Measurements from ENCODE around the gene NSL1.
"Not testable (repeated sequence)": the region's sequence is repeated elsewhere in the genome, so short reads cannot be mapped to it uniquely, and the experiment has no call there.

Gene NSL1, protein sequence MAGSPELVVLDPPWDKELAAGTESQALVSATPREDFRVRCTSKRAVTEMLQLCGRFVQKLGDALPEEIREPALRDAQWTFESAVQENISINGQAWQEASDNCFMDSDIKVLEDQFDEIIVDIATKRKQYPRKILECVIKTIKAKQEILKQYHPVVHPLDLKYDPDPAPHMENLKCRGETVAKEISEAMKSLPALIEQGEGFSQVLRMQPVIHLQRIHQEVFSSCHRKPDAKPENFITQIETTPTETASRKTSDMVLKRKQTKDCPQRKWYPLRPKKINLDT

DNA sequence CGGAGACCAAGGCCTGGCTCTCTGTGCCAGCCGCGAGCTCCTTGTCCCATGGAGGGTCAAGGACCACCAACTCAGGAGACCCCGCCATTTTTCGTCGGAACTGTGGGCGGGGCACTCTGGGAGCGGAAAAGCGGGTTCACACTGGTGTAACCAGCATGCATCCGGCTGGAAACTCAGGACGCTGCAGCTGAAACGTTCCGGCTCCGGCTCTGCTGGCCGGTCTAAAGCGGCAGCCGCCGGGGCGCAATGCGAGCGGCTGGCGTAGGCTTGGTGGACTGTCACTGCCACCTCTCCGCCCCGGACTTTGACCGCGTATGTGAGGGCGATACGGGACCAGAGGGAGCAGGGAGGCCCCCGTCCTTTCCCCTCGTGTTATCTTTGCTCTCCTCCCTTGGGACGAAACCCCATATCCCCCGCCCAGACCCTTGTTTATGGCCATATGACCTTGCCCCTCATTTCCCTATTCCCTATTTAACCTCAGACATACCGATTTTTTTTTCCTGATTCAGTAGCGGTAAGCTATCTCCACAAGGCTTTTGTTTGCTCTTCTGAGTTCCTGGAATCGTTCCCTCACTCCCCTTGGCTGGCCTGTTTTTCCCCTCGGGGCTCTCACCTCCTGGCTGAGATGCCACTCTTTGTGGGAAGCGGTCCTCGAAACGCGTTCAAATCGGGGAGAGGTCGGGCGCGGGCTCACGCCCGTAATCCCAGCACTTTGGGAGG lies at the start of gene NSL1, which contains the start of gene TATDN3:
NSL1 (minus strand) TSS at position 102 of the 720 bp plus-strand sequence; CDS start at position 88, 14 bp downstream.
TATDN3 (plus strand) TSS at position 219 of the 720 bp plus-strand sequence; CDS start at position 247, 28 bp downstream.
- DNase-seq (ENCODE audit: low read depth, low spot score) = peak; percentile 85

DNA sequence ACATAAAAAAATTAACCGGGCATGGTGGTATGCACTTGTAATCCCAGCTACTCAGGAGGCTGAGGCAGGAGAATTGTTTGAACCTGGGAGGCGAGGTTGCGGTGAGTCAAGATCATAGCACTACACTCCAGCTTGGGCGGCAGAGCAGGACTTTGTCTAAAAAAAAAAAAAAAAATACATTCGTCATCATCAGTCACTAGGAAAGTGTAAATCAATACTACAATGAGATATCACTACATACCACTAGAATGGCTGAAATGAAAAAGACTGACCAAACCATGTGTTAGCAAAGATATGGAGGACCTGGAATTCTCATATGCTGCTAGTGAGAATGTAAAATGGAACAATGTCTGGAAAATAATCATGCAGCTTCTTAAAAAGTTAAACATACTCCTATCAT lies 46.6 kb upstream of the NSL1 start:
- no peak for DNase-seq (ENCODE audit: low read depth, low spot score)

GRCh38 chr1:212833211-212834207 lies 41.9 kb upstream of the NSL1 start:
- DNase-seq (ENCODE audit: low read depth, low spot score) = not testable (repeated sequence)

- DNase-seq (ENCODE audit: low read depth, low spot score) = no peak
Observed at GRCh38 chr1:212828395-212828794, 36.8 kb upstream of the NSL1 start.

- DNase-seq (ENCODE audit: low read depth, low spot score) = no peak
Observed at GRCh38 chr1:212827831-212828278, 36.3 kb upstream of the NSL1 start.

- no peak for DNase-seq (ENCODE audit: low read depth, low spot score)
Observed at GRCh38 chr1:212827171-212827776, 35.7 kb upstream of the NSL1 start.

DNA sequence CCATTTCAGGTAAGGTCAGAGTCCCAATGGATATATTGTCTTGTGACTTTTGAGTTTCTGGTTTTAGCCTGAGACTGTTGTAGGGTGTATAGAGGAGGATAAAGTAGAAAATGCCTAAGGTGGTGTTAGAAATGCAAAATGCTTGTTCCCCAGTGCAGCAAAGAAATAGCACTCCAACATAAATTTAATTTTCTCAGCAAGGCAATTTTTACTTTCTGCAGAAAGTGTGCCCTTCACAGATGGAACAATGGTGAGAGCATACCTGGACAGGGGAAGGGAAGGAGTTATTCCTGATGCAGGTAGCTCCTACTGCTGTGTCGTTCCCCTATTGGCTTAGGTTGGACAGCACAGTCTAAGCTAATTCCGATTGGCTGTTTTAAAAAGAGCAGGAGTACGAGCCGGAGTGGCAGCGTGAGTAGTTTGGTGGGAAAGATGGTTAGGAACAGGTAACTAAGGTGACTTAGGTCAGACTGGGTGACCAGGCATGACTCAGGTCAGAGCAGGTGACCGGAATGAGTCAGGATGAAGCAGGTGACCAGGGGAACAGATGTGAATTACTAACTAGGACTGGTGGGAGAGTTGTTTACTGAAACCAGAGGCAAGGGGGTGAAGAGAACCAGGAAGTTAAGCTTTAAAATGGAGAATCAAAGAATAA lies 34.3 kb upstream of the NSL1 start:
- no peak for DNase-seq (ENCODE audit: low read depth, low spot score)

- DNase-seq (ENCODE audit: low read depth, low spot score) = no peak
Observed at GRCh38 chr1:212824201-212824600, 32.6 kb upstream of the NSL1 start.

DNA sequence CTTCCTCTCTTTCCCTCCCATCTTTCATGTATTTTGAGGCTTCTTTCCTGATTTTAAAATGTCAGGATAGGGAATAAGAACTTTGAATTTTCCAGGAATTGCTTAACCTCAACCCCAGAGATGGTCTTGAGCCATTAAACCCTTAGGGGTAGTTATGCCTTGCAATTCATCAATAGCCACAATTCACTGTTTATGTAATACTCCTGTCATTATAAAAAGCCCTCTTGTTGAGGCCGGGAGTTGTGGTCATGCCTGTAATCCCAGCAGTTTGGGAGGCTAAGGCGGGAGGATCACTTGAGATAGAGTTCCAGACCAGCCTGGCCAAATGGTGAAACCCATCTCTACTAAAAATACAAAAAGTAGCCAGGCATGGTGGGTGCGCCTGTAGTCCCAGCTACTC lies 31.4 kb upstream of the NSL1 start:
- DNase-seq (ENCODE audit: low read depth, low spot score) = no peak

DNA sequence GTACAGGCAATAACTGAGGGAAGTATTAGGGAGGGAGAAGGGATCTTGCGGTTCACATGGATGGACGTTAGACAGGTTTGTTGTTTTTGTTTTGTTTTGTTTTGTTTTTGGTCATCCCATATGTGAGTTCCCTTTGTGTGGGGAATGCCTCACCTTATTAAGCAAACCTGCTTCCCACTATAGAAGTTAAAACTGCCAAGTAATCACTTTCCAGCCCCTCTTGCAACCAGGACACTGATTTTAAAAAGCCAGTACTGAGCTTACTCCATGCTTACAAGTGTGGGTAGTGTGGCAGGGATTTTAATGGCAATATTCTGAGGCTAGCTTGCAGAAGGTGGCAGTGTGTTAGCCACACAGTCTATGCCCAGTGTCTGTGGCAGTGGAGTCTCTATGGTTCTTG lies 29.4 kb upstream of the NSL1 start:
- no peak for DNase-seq (ENCODE audit: low read depth, low spot score)

- no peak for DNase-seq (ENCODE audit: low read depth, low spot score)
Observed at GRCh38 chr1:212819726-212820125, 28.1 kb upstream of the NSL1 start.

GRCh38 chr1:212816567-212817278 lies 25.1 kb upstream of the NSL1 start:
- no peak for DNase-seq (ENCODE audit: low read depth, low spot score)

GRCh38 chr1:212814537-212815334 lies 23.2 kb upstream of the NSL1 start:
- DNase-seq (ENCODE audit: low read depth, low spot score) = no peak

- DNase-seq (ENCODE audit: low read depth, low spot score) = no peak
Observed at GRCh38 chr1:212805767-212806166, 14.2 kb upstream of the NSL1 start.

GRCh38 chr1:212797681-212798080 lies 6.1 kb upstream of the NSL1 start:
- no peak for DNase-seq (ENCODE audit: low read depth, low spot score)

- DNase-seq (ENCODE audit: low read depth, low spot score) = no peak
Observed at GRCh38 chr1:212794561-212795014, 3.0 kb upstream of the NSL1 start.

DNA sequence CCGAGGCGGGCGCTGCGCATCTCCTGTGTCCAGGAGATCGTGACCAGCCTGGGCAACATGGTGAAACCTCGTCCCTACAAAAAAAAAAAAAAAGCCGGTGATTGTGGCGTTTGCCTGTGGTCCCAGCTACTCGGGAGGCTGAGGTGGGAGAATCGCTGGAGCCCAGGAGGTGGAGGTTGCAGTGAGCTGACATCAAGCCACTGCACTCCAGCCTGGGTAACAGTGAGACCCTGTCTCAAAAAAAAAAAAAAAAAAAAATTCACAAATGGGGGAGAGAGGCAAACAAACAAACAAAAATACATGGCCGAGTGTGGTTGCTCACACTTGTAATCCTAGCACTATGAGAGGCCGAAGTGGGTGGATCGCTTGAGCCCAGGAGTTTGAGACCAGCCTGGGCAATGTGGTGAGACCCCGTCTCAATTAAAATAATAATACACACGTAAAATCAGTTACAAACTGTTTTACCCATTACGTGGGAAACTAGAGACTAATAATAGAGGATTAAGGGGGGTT lies 875 bp upstream of the NSL1 start:
- DNase-seq (ENCODE audit: low read depth, low spot score) = no peak

- DNase-seq (ENCODE audit: low read depth, low spot score) = no peak
Observed at GRCh38 chr1:212791261-212791675, 309 bp downstream of the NSL1 start.

DNA sequence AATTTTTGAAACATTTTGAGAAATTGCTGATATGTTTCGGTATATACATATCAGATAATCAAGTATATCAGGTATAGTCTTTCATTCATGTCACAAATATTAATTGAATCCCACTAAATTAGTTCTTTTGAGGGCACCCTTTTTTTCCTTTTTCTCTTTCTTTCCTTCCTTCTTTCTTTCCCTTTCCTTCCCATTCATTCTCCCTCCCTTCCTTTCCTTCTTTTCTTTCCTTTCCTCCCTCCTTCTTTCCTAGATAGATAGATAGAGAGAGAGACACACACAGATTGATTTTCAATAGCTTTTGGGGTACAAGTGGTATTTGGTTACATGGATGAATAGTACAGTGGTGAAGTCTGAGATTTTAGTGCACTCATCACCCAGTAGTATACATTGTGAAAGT lies 5.7 kb downstream of the NSL1 start:
- no peak for DNase-seq (ENCODE audit: low read depth, low spot score)
